Measurements from ENCODE around the gene S100A3.

Gene S100A3

DNA sequence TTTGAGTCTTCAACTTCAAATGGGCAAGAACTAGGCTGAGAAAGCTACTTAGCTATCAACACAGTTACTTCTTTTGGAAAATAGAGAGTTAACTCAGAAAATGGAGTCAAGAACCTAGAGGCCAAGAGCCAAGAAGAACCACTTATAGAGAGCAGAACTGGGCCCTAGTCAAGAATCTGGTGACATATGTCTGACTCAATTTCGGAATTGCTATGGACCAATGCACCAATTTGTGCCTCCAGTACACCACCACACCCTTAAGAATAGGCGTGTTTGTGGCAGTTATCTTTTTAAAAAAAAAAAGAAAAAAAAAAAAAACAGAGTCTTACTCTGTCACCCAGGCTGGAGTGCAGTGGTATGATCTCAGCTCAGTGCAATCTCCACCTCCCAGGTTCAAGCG is 8.8 kb upstream of the S100A3 start:
- no peak overlapping the region for H3K9ac ChIP-seq (ENCODE audit: low read length)
- DNase-seq (ENCODE audit: low read depth): no peak
- no peaks in the 10 kb centered on the region for H3K27me3 ChIP-seq (replicated peaks; ENCODE audit: control insufficient read depth, insufficient read depth, low read length)
- no peaks in the 10 kb centered on the region for H3K36me3 ChIP-seq (ENCODE audit: control insufficient read depth, insufficient read depth, low read length, severe bottlenecking)
- peaks cover 13% of the 10 kb centered on the region for H3K4me1 ChIP-seq (ENCODE audit: control insufficient read depth, insufficient read depth, low read length)
- H3K9me3 ChIP-seq (ENCODE audit: control insufficient read depth, low read length): no peaks in the 10 kb centered on the region
- no peak overlapping the region for H3K4me3 ChIP-seq (ENCODE audit: low read length)

DNA sequence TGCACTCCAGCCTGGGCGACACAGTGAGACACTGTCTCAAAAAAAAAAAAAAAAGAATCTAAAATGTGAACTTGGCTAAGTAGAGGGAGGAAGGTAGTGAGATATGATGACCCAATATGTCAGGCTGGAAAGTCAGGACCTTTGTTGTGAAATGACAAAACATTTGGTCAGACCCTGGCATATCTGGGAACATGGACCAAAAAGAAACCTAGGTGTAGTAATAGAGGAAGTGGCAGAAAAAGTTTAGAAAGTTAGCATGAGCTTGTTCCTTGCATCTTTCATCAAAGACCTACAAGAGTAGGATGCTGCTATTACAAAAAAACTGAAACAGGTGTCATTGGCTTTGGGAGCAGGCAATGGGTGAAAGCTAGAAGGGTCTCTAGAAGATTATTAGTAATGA is 7.3 kb upstream of the S100A3 start:
- H3K4me3 ChIP-seq (ENCODE audit: low read length): no peak overlapping the region
- no peak overlapping the region for H3K9ac ChIP-seq (ENCODE audit: low read length)
- peaks cover 13% of the 10 kb centered on the region for H3K4me1 ChIP-seq (ENCODE audit: control insufficient read depth, insufficient read depth, low read length)
- H3K9me3 ChIP-seq (ENCODE audit: control insufficient read depth, low read length): no peaks in the 10 kb centered on the region
- no peak for DNase-seq (ENCODE audit: low read depth)
- peaks cover under 1% of the 10 kb centered on the region for H3K36me3 ChIP-seq (ENCODE audit: control insufficient read depth, insufficient read depth, low read length, severe bottlenecking)
- H3K27me3 ChIP-seq (replicated peaks; ENCODE audit: control insufficient read depth, insufficient read depth, low read length): no peaks in the 10 kb centered on the region

DNA sequence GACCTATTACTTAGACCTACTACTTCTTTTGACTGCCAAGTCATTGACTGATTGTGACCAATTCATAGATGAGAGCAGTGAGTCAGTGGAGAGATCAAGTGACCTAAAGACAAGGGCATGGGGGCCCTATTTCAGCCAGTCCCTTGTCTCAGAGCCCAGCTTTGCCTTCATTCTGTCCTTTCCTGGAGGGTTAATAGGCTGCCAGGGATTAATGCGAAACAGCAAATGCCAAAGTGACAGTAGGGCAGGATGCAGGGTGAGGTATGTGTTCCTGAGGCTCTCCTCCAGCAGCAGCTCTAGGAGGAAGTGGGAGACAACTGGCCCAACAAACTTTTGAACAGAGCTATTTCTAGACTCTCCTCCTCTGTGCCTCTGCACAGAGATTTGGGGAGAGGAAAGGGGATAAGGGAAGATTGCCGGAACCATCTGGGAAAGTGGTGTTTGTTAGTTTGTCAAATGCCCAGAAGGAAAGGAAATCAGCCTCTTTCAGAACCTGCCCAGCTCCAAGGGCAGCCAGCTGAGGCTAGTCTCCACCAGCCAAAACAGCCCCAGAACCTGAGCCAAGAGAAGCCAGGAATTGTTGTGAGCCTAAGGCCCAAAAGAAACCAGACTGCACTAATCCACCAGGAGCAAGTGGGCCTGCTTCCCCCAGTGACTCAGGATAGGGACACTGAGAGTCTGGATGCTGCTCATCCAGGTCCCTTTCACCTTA is 4.9 kb upstream of the S100A3 start:
- no peak overlapping the region for H3K4me3 ChIP-seq (ENCODE audit: low read length)
- peaks cover 4% of the 10 kb centered on the region for H3K36me3 ChIP-seq (ENCODE audit: control insufficient read depth, insufficient read depth, low read length, severe bottlenecking)
- peak overlapping the region; percentile 42 for H3K9ac ChIP-seq (ENCODE audit: low read length)
- DNase-seq (ENCODE audit: low read depth): peak; percentile 33
- H3K9me3 ChIP-seq (ENCODE audit: control insufficient read depth, low read length): no peaks in the 10 kb centered on the region
- H3K27me3 ChIP-seq (replicated peaks; ENCODE audit: control insufficient read depth, insufficient read depth, low read length): no peaks in the 10 kb centered on the region
- H3K4me1 ChIP-seq (ENCODE audit: control insufficient read depth, insufficient read depth, low read length): peaks cover 26% of the 10 kb centered on the region

DNA sequence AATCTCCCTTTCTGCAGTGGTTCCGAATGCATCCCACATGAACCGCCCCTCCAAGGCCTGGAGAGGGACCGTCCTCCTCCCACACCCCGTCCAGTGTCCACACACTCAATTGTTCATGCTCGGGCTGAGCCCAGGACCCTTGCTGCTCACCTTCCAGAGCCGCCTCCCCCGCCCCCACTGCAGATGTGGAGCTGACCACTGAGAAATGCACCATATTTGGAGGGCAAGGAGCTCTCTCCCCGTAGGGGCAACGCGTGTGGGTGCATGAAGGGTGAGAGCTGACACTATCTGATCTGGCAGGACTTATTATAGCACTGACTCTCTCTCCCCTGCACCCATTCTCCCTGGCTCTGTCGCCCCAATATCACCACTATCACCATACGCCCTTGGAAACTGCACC is 4.0 kb upstream of the S100A3 start:
- Histone ChIP-seq H3K4me3 (ENCODE audit: low read length) (no peak overlapping the region), H3K9ac (ENCODE audit: low read length) (peak overlapping the region; percentile 42), H3K36me3 (ENCODE audit: control insufficient read depth, insufficient read depth, low read length, severe bottlenecking) (peaks cover 4% of the 10 kb centered on the region), H3K27me3 (replicated peaks; ENCODE audit: control insufficient read depth, insufficient read depth, low read length) (no peaks in the 10 kb centered on the region), H3K9me3 (ENCODE audit: control insufficient read depth, low read length) (no peaks in the 10 kb centered on the region), H3K4me1 (ENCODE audit: control insufficient read depth, insufficient read depth, low read length) (peaks cover 35% of the 10 kb centered on the region)
- no peak for DNase-seq (ENCODE audit: low read depth)

DNA sequence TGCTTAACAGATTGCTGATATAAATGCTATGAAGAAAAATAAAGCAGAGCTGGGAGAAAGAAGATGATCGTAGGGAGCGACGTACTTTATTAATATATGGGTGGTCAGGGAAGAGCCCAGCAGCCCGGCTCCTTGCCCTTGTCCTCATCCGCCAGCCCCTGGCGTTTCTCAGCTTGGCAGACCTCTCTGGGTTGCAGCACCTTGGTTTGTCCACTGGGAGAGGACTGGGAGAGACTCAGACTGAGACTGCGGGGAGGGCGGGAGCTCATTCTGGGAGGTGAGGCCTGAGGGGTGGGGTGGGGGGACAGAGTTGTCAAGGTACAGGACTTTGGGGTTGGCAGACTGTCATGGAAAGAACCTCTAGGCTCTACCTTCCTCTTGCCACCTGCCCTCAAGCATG is 3.3 kb upstream of the S100A3 start:
- H3K4me3 ChIP-seq (ENCODE audit: low read length): no peak overlapping the region
- H3K9me3 ChIP-seq (ENCODE audit: control insufficient read depth, low read length): no peaks in the 10 kb centered on the region
- H3K27me3 ChIP-seq (replicated peaks; ENCODE audit: control insufficient read depth, insufficient read depth, low read length): no peaks in the 10 kb centered on the region
- H3K4me1 ChIP-seq (ENCODE audit: control insufficient read depth, insufficient read depth, low read length): peaks cover 42% of the 10 kb centered on the region
- H3K36me3 ChIP-seq (ENCODE audit: control insufficient read depth, insufficient read depth, low read length, severe bottlenecking): peaks cover 4% of the 10 kb centered on the region
- no peak for DNase-seq (ENCODE audit: low read depth)
- H3K9ac ChIP-seq (ENCODE audit: low read length): no peak overlapping the region

DNA sequence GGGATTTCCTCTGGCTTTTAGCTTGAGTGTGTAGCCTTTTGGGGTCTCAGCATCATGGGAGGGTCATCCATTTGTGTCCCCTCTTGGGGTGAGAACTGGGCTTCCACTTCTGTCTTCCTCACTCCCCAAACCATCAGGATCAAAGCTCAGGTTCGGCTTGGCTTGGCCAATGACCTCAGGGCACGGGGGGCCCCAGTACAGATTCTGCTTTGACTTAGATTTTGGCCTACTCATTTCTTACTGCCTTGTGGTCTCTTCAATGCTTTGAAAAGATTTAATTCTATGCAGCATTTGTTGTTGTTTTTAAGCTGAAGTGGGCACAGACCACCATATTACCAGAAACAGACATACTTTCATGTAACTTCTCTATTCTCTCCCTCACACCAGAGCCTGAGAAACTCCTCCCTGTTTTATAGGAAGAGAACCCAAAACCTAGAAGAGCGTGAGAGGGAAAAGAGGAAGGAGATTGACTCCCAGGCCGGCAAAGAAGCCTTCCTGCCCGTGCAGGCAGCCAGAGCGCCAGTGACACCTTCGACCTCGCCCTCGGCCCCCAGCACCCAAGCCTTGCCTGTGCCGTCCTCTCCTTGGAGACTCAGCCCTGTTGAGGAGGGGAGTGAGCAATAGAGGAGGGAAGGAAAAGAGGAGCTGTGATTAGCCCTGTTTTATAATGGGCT is 1.9 kb upstream of the S100A3 start:
- Histone ChIP-seq H3K4me1 (ENCODE audit: control insufficient read depth, insufficient read depth, low read length) (peaks cover 54% of the 10 kb centered on the region), H3K27me3 (replicated peaks; ENCODE audit: control insufficient read depth, insufficient read depth, low read length) (no peaks in the 10 kb centered on the region), H3K4me3 (ENCODE audit: low read length) (no peak overlapping the region), H3K9ac (ENCODE audit: low read length) (no peak overlapping the region), H3K9me3 (ENCODE audit: control insufficient read depth, low read length) (no peaks in the 10 kb centered on the region), H3K36me3 (ENCODE audit: control insufficient read depth, insufficient read depth, low read length, severe bottlenecking) (peaks cover 4% of the 10 kb centered on the region)
- DNase-seq (ENCODE audit: low read depth): no peak

DNA sequence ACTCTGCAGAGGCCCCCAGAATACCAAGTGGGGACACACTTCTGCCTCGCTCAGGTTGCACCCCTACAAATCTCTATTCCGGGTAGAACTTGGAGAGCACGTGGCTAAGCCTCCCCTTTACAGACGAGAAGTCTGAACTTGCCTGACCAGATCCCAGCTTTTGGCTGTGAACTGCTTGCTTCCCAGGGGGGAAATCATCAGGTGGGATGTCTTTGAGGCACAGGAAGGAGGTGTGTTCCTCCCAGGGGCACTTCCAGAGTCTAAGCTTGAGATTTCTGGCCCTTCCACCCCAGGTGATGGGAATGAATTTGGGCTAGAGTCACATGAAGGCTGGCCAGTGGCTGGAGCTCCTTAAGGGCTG is 1.3 kb upstream of the S100A3 start:
- DNase-seq (ENCODE audit: low read depth): no peak
- Histone ChIP-seq H3K27me3 (replicated peaks; ENCODE audit: control insufficient read depth, insufficient read depth, low read length) (no peaks in the 10 kb centered on the region), H3K4me3 (ENCODE audit: low read length) (no peak overlapping the region), H3K4me1 (ENCODE audit: control insufficient read depth, insufficient read depth, low read length) (peaks cover 60% of the 10 kb centered on the region), H3K36me3 (ENCODE audit: control insufficient read depth, insufficient read depth, low read length, severe bottlenecking) (peaks cover 4% of the 10 kb centered on the region), H3K9me3 (ENCODE audit: control insufficient read depth, low read length) (no peaks in the 10 kb centered on the region), H3K9ac (ENCODE audit: low read length) (peak overlapping the region; percentile 64)

DNA sequence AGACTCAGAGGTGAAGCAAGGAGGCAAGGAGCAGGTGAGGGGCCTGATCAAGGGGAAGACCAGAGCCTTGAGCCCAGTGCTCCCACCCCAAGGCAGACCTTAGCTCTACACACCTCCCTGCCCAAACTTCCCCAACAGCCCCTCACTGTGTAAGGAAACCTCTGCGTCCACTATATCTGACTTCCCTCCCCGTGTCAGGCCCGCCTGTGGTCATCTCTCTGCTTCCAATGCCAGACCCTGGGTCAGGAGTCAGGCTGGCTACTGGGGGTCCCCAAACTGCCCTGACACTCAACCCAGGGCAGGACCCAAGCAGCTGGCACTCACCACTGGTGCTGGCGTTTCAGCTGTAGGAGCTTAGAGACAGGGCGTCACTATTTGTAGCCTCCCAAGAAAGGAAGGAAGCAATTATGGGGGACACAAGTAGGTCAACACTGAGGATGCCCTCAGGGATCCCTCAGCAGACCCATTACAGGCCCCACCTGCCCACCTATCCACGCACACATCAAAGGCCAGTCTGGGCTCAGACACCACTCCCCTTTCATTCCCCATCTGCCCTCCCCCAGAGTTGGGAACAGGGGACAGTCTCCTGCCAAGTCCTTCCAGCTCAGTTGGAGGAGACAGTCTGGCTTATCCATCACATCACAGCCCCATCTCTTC is 811 bp upstream of the S100A3 start:
- no peak for DNase-seq (ENCODE audit: low read depth)
- peak overlapping the region; percentile 64 for H3K9ac ChIP-seq (ENCODE audit: low read length)
- no peaks in the 10 kb centered on the region for H3K9me3 ChIP-seq (ENCODE audit: control insufficient read depth, low read length)
- peak overlapping the region; percentile 57 for H3K4me3 ChIP-seq (ENCODE audit: low read length)
- H3K4me1 ChIP-seq (ENCODE audit: control insufficient read depth, insufficient read depth, low read length): peaks cover 63% of the 10 kb centered on the region
- H3K36me3 ChIP-seq (ENCODE audit: control insufficient read depth, insufficient read depth, low read length, severe bottlenecking): peaks cover 4% of the 10 kb centered on the region
- H3K27me3 ChIP-seq (replicated peaks; ENCODE audit: control insufficient read depth, insufficient read depth, low read length): no peaks in the 10 kb centered on the region

DNA sequence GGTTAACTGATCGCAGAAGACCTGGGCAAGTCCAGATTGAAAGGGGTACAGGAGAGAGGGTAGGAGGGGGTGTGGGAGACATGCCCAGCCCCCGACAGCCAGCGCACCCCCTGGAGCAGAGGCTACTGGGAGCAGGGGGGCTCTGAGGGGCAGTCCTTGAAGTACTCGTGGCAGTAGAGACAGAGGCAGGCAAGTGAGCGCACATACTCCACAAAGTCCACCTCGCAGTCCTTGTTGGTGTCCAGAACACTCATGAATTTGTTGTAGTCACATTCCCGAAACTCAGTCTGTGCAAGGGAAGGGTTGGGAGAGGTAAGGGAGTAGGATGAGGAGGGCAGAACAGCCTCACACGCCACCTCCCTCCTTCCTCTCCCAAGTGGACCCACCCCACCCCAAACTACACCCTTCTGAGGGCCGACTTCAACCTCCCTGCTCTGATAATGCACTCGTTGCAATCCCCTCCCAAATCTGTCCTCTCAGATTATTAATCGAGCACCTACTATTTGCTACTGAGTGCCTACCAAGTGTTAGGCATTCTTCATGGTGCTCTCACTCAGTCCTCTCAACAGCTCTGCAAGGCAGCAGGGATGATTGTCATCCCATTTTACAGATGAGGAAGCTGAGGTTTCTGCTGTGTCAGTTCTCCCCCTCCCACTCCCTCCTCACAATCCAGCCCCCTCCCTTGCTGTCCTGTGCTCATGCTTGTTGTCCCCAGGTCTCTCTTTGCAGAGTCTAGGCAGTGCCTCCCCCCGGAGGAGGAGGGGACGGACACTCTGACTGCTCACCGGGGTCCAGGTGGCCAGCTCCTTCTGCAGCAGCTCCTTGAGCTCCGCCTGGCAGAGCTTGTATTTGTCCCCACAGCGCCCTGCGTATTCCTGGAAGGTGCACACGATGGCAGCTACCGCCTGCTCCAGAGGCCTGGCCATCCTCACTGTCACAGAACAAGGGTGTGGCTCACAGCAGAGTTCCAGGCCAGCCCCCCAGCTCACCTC is 1.2 kb downstream of the S100A3 start:
- no peak for DNase-seq (ENCODE audit: low read depth)
- peak overlapping the region; percentile 98 for H3K9ac ChIP-seq (ENCODE audit: low read length)
- H3K27me3 ChIP-seq (replicated peaks; ENCODE audit: control insufficient read depth, insufficient read depth, low read length): no peaks in the 10 kb centered on the region
- H3K9me3 ChIP-seq (ENCODE audit: control insufficient read depth, low read length): no peaks in the 10 kb centered on the region
- peaks cover 23% of the 10 kb centered on the region for H3K36me3 ChIP-seq (ENCODE audit: control insufficient read depth, insufficient read depth, low read length, severe bottlenecking)
- peaks cover 70% of the 10 kb centered on the region for H3K4me1 ChIP-seq (ENCODE audit: control insufficient read depth, insufficient read depth, low read length)
- peak overlapping the region; percentile 91 for H3K4me3 ChIP-seq (ENCODE audit: low read length)

DNA sequence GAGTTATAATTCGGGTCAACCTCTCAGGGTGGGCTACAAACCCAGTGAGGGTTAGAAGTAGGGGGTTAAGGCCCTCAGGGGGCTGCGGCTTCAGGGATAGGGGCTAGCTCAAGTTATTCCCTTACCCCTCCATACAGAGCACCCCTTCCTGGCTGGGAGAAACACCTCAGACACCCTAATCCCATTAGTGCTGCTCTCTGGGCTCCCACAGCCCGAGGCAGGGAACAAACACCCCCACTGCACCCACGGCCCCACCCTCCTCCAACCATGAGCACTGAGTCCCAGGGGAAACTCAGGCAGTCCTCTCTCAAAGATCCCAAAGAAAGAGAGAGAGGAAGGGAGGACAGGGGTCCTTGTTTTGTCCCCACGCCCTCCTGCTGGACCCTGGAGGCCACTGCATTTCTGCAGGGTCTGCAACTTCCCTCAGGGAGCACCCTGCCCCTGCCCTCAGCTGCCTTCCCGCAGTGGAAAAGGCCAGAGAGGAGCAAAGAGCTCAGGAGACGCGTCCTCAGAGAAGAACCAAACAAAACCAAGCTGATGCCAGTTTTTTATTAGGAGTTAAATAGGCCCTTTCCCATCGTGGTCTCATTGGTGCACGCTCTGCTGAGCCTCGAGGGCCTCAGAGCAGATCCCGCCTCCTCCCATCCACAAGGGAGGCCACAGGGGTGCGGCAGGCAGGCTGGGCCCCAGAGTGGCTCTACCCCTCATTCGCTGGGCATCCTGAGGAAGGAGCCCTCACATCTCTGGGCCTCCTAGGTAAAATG is 2.1 kb downstream of the S100A3 start:
- Histone ChIP-seq H3K9me3 (ENCODE audit: control insufficient read depth, low read length) (no peaks in the 10 kb centered on the region), H3K4me3 (ENCODE audit: low read length) (peak overlapping the region; percentile 91), H3K9ac (ENCODE audit: low read length) (peak overlapping the region; percentile 98), H3K4me1 (ENCODE audit: control insufficient read depth, insufficient read depth, low read length) (peaks cover 78% of the 10 kb centered on the region), H3K27me3 (replicated peaks; ENCODE audit: control insufficient read depth, insufficient read depth, low read length) (no peaks in the 10 kb centered on the region), H3K36me3 (ENCODE audit: control insufficient read depth, insufficient read depth, low read length, severe bottlenecking) (peaks cover 23% of the 10 kb centered on the region)
- peak; percentile 47 for DNase-seq (ENCODE audit: low read depth)
